DMS114 treated with DMSO at 0.1 percent for 48 hours (cell line): ENCODE data around the gene RNF19B.

ENCODE experiments used
- DNase-seq: peaks from one replicate; lab custom pipeline; 2025; ENCODE audit not compliant: unreplicated experiment; lab: John Stamatoyannopoulos, UW

The RNF19B gene

GRCh38 chr1:32890516-32891240 is 73.9 kb downstream of the RNF19B start:
- DNase-seq, result no peak

GRCh38 chr1:32889731-32890278 is 74.8 kb downstream of the RNF19B start:
- no peak for DNase-seq

- DNase-seq, result no peak
Observed at GRCh38 chr1:32888677-32889420, 75.8 kb downstream of the RNF19B start.

GRCh38 chr1:32888134-32888533 is 76.5 kb downstream of the RNF19B start:
- DNase-seq, result no peak

- DNase-seq, result no peak
Observed at GRCh38 chr1:32887623-32888022, 77.0 kb downstream of the RNF19B start.

- DNase-seq, result no peak
Observed at GRCh38 chr1:32886828-32887414, 77.7 kb downstream of the RNF19B start.
